ENCODE measurements around the gene PRKAR2A. TPM values are rescaled to one million over a fixed set of nuclear protein-coding genes. Genes with fewer than 3 reads are reported as not detected.
"Not testable (repeated sequence)": the region's sequence is repeated elsewhere in the genome, so short reads cannot be mapped to it uniquely, and the experiment has no call there.

PRKAR2A gene
- polyA plus RNA-seq, 4 donors, result 38.5 to 46.2 (median 43.8) TPM

GRCh38 chr3:48845170-48845569, 2.5 kb downstream of the PRKAR2A start:
- no peak for DNase-seq (ENCODE audit: low read depth in 4 of 4, low spot score in 3 of 4)

GRCh38 chr3:48837163-48837562, 10.5 kb downstream of the PRKAR2A start:
- DNase-seq (ENCODE audit: low read depth in 4 of 4, low spot score in 3 of 4), result no peak

GRCh38 chr3:48835650-48836366, 11.9 kb downstream of the PRKAR2A start:
- no peak for DNase-seq (ENCODE audit: low read depth in 4 of 4, low spot score in 3 of 4)

- no peak for DNase-seq (ENCODE audit: low read depth in 4 of 4, low spot score in 3 of 4)
These were observed 15.0 kb downstream of the PRKAR2A start for GRCh38 chr3:48832684-48833083.

- no peak for DNase-seq (ENCODE audit: low read depth in 4 of 4, low spot score in 3 of 4)
These were observed 17.0 kb downstream of the PRKAR2A start for GRCh38 chr3:48830715-48831114.

- DNase-seq (ENCODE audit: low read depth in 4 of 4, low spot score in 3 of 4), result not testable (repeated sequence)
These were observed 18.1 kb downstream of the PRKAR2A start for GRCh38 chr3:48829525-48829924.

- DNase-seq (ENCODE audit: low read depth in 4 of 4, low spot score in 3 of 4), result not testable (repeated sequence)
These were observed 19.8 kb downstream of the PRKAR2A start for GRCh38 chr3:48827874-48828273.

GRCh38 chr3:48826451-48826850, 21.2 kb downstream of the PRKAR2A start:
- DNase-seq (ENCODE audit: low read depth in 4 of 4, low spot score in 3 of 4), result no peak

GRCh38 chr3:48820612-48821324, 26.9 kb downstream of the PRKAR2A start:
- DNase-seq (ENCODE audit: low read depth in 4 of 4, low spot score in 3 of 4), result no peak

GRCh38 chr3:48819234-48820221, 28.1 kb downstream of the PRKAR2A start:
- no peak for DNase-seq (ENCODE audit: low read depth in 4 of 4, low spot score in 3 of 4)

- no peak for DNase-seq (ENCODE audit: low read depth in 4 of 4, low spot score in 3 of 4)
These were observed 36.1 kb downstream of the PRKAR2A start for GRCh38 chr3:48811524-48811923.

GRCh38 chr3:48804930-48805329, 42.7 kb downstream of the PRKAR2A start:
- no peak for DNase-seq (ENCODE audit: low read depth in 4 of 4, low spot score in 3 of 4)

GRCh38 chr3:48800831-48801230, 46.8 kb downstream of the PRKAR2A start:
- not testable (repeated sequence) for DNase-seq (ENCODE audit: low read depth in 4 of 4, low spot score in 3 of 4)

- DNase-seq (ENCODE audit: low read depth in 4 of 4, low spot score in 3 of 4), result no peak
These were observed 48.7 kb downstream of the PRKAR2A start for GRCh38 chr3:48798998-48799397.

GRCh38 chr3:48797626-48798025, 50.0 kb downstream of the PRKAR2A start:
- no peak for DNase-seq (ENCODE audit: low read depth in 4 of 4, low spot score in 3 of 4)

GRCh38 chr3:48795997-48796732, 51.5 kb downstream of the PRKAR2A start:
- no peak for DNase-seq (ENCODE audit: low read depth in 4 of 4, low spot score in 3 of 4)

GRCh38 chr3:48793484-48793883, 54.2 kb downstream of the PRKAR2A start:
- not testable (repeated sequence) for DNase-seq (ENCODE audit: low read depth in 4 of 4, low spot score in 3 of 4)

GRCh38 chr3:48789665-48790064, 58.0 kb downstream of the PRKAR2A start:
- no peak for DNase-seq (ENCODE audit: low read depth in 4 of 4, low spot score in 3 of 4)

- no peak for DNase-seq (ENCODE audit: low read depth in 4 of 4, low spot score in 3 of 4)
These were observed 59.0 kb downstream of the PRKAR2A start for GRCh38 chr3:48788544-48789162.

All from right renal pelvis (tissue), 4 donors.